Endothelial cell of umbilical vein (primary cell): ENCODE results near the gene STN1.

Source experiments
- GATA2 ChIP-seq: IDR thresholded peaks from 2 replicates; pipeline ENCODE4 v1.7.0; 2011; ENCODE audit warnings: low read depth, mild to moderate bottlenecking, moderate library complexity, mixed read lengths, low read length; ENCODE audit not compliant: insufficient read length, insufficient read depth
- MYC ChIP-seq: IDR thresholded peaks from one replicate; pipeline ENCODE4 v1.6.1; 2011; ENCODE audit warnings: mild to moderate bottlenecking, low read depth, low read length
- POLR2A ChIP-seq: IDR thresholded peaks from 2 replicates; pipeline ENCODE4 v1.6.1; 2012; ENCODE audit warnings: low read depth, mild to moderate bottlenecking, control low read depth, low read length
- POLR2AphosphoS5 ChIP-seq: IDR thresholded peaks from 2 replicates; pipeline ENCODE4 v1.6.1; 2012; ENCODE audit warnings: low read depth, mild to moderate bottlenecking, control low read depth, low read length, moderate library complexity; ENCODE audit not compliant: insufficient read depth
- TF ChIP-seq, protein P1 (sequence below), 2 donors: IDR thresholded peaks; 1 replicate in 1 of 2; 2 replicates in 1 of 2; pipeline ENCODE4 v1.5.1; 2011; ENCODE audit warnings: low read length in 2 of 2, mild to moderate bottlenecking in 2 of 2, moderate library complexity in 2 of 2, control low read depth in 1 of 2, inconsistent platforms in 1 of 2, low read depth in 1 of 2; ENCODE audit not compliant: insufficient read depth in 1 of 2; ENCODE audit errors: extremely low read depth in 1 of 2

DNA sequence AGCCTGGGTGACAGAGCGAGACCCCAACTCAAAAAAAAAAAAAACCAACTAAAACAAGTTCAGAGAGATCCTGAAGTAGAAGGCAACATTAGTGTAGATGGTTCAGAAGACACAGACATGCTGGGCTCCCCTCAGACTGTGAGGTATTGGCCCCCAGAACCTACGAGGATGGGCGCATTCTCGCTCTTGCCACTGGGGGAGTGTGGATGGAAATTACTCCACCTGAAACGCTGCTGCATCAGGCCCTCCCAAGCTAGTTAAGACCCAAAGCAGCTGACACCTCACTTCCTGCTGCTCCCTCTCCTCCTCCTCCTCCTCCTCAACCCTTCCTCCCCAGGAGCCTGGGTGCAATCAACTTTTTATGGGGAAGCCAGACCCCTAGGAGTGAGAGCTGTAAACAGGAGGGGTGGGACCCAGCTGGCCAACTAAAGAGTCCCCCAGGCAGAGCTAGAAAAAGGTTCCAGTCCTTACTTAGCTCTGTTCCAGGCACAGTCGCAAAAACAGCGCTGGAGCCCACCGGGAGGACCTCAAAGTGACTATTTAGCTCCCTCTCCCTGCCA lies 70.0 kb downstream of the STN1 start:
- TF ChIP-seq POLR2A (no peak), POLR2AphosphoS5 (no peak), GATA2 (no peak), MYC (no peak)
- TF ChIP-seq, protein P1, sequence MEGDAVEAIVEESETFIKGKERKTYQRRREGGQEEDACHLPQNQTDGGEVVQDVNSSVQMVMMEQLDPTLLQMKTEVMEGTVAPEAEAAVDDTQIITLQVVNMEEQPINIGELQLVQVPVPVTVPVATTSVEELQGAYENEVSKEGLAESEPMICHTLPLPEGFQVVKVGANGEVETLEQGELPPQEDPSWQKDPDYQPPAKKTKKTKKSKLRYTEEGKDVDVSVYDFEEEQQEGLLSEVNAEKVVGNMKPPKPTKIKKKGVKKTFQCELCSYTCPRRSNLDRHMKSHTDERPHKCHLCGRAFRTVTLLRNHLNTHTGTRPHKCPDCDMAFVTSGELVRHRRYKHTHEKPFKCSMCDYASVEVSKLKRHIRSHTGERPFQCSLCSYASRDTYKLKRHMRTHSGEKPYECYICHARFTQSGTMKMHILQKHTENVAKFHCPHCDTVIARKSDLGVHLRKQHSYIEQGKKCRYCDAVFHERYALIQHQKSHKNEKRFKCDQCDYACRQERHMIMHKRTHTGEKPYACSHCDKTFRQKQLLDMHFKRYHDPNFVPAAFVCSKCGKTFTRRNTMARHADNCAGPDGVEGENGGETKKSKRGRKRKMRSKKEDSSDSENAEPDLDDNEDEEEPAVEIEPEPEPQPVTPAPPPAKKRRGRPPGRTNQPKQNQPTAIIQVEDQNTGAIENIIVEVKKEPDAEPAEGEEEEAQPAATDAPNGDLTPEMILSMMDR (IDR thresholded peaks at IDR 0.05; ENCODE audit: extremely low read depth in 1 of 2, insufficient read depth in 1 of 2, low read depth in 1 of 2, low read length in 2 of 2), result peak in 1 of 2 donors; percentile 29
